ENCODE data around the gene PIM1.

DNA sequence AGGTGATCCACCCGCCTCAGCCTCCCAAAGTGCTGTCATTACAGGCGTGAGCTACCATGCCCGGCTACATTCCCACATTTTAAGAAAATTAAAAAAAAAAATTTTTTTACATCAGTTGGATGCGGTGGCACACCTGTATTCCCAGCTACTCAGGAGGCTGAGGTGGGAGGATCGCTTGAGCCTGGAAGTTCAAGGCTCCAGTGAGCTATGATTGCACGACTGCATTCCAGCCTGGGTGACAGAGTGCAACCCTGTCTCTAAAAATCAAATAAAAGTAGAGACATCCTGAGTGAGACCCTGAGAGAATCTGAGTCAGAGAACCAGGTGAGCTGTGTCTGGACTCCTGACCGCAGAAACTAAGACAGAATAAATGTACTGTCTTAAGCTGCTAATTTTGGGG is 38.8 kb downstream of the PIM1 start:
- TF ChIP-seq, protein P1, sequence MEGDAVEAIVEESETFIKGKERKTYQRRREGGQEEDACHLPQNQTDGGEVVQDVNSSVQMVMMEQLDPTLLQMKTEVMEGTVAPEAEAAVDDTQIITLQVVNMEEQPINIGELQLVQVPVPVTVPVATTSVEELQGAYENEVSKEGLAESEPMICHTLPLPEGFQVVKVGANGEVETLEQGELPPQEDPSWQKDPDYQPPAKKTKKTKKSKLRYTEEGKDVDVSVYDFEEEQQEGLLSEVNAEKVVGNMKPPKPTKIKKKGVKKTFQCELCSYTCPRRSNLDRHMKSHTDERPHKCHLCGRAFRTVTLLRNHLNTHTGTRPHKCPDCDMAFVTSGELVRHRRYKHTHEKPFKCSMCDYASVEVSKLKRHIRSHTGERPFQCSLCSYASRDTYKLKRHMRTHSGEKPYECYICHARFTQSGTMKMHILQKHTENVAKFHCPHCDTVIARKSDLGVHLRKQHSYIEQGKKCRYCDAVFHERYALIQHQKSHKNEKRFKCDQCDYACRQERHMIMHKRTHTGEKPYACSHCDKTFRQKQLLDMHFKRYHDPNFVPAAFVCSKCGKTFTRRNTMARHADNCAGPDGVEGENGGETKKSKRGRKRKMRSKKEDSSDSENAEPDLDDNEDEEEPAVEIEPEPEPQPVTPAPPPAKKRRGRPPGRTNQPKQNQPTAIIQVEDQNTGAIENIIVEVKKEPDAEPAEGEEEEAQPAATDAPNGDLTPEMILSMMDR (IDR thresholded peaks at IDR 0.05) = no peak
- TF ChIP-seq POLR2A (IDR thresholded peaks at IDR 0.05) = no peak

Measured in lower leg skin (tissue), 3 donors.